ENCODE data around the gene OR11A1.

The OR11A1 gene

GRCh38 chr6:29388533-29388932, 68.3 kb downstream of the OR11A1 start:
- DNase-seq (ENCODE audit: low read depth): no peak

GRCh38 chr6:29376003-29376402, 80.9 kb downstream of the OR11A1 start:
- DNase-seq (ENCODE audit: low read depth): no peak
